Stimulated activated CD4-positive, alpha-beta T cell treated with anti-CD3 and anti-CD28 coated beads, Interleukin-4, amount 100 ng/mL, for 1 hour (primary cell): ENCODE measurements around the gene LHX3.

Experiments
- DNase-seq: peaks from one replicate; pipeline ENCODE4 v3.0.0-alpha.2; 2020

The LHX3 gene

DNA sequence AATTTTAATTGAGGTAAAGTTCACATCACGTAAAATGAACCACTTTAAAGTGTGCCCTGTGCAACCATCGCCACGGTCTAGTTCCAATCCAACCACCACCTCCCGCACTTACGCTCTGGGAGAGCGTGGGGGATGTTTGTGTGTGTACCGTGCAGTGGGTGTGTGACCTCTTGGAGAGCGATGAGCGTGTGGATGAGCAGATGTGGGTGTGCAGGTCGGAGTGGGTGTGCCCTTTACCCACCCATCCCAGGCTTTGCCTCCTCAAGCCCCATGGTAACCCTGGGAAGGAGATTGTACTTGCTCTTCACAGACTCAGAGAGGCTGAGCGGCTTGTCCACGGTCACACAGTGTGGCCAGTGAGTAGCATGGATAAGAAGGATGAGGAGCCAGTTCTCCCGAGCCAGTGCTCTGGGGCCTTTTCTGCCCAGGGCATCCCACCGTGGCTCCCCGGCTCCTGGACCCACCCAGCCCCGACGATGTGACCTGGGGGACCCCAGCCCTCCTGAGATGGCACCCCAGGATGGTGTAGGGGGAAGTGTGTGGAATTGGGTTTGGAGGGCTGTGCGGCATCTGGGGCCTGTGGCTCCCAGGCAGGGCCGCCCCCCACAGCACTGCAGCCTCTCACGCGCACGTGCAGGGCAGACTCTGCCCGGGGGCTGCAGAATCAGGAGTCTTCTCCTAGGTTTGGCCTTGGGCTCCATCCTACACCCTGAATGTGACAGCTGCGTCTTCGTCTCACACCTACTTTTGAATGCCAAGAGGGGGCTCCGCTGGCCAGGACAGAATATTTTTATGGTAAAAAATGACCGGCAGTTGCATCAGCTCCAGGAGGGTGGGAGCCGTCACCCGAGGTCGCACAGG lies 13.6 kb downstream of the LHX3 start:
- DNase-seq, result no peak

DNA sequence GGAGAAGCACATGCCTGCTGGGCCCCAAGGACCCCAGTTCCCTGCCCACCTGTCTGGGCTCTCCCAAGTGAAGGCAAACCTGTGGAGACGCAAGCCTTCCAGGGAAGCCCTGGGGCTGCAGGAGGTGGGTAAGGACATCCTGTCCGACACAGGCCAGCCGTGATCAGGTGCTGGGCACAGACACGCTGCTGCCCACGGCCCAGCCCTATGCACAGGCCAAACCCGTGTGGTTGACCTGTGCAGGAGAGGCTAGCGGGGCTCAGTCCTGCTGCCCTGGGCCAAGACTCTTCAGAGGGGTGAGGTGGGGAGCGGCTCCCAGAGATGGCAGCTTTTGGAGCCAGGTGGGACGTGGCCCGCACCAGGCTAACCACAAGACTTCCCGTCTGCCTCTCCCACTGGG lies 14.3 kb downstream of the LHX3 start:
- no peak for DNase-seq

DNA sequence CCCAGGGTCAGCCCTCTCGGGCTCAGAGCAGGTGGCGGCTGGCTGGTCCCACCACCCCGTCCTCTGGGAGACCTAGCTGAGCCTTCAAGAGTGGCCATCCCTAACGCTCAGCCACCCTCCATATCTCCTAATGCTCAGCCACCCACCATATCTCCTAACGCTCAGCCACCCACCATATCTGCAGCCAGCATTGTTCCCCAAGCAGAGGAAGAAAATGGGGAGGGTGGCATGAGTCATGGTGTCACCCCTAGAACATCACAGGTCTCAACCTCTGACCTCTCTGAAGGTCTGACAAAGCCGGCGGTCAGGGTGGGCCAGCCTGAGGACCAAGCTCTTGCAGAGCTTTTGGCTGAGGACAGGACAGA lies 14.7 kb downstream of the LHX3 start:
- no peak for DNase-seq

DNA sequence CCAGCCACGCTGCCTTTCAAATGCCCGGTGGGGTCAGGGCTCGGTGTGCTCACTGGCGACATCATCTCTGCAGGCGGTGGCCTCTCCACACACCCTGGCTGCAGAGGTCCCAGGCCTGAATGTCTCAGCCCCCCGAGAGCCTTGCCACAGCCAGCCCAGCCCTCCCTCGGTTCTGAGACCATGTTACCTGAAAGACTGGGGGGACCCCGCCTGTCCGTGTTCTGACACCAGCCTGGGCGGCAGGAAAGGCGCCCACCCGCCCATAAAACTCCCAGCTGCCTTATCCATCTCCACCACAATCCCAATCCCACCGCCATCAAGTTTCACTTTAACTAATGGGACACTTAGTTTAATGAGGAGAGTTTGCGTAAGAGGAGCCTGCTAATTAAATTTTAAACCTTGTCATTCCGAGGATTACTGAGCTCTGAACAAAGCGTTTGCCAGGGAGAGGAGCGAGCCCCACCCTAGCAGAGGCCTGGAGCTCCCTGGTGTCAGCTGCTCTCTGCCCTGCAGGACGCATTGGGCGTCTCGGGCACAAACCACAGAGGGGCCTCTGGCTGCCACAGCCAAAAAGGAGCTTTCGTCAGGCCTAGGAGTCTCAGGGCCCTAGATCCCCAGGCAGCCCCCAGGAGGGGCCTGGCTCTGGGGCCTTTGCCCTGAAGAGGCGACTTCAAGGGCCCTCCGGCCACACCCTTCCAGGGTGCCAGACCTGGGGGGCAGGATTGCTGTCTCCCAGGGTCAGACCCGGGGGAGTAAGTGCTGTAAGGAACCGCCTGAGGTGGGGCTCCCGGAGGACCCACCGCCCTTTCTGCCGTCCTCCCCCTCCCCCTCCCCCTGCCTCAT lies 15.3 kb downstream of the LHX3 start:
- no peak for DNase-seq

DNA sequence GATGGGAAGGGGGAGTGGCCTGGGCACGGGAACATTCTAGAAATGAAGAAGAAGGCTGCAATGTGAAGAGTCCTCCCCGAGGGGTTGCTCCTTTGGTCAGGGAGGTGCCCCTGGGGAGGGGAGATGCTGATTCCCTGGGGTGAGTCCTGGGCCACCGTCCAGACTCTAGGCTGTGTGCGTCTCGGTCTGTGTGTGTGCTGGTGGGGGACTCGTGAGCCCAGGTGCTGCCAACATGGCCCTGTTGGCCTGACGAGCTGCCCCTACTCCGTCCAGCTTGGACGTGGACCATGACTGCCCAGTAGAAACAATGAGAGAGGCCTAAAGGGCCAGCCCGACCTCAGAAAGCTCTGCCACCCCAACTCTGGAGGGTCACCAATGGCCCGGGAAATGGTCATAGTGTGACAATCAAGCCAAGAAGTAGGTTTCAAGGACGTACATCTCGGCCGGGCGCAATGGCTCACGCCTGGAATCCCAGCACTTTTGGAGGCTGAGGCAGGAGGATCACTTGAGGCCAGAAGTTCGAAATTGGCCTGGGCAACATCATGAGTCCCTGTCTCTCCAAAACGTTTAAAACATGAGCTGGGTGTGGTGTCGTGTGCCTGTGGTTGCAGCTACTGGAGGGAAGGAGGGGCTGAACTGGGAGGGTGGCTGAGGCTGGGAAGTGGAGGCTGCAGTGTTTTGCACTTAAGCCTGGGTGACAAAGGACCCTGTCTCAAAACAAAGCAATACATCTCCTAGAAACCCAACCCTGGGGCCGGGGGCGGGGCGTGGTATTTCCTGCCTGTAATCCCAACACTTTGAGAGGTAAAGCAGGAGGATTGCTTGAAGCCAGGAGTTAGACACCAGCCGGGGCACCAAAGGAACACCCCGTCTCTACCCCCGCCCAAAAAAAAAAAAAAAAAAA lies 17.0 kb downstream of the LHX3 start:
- no peak for DNase-seq

DNA sequence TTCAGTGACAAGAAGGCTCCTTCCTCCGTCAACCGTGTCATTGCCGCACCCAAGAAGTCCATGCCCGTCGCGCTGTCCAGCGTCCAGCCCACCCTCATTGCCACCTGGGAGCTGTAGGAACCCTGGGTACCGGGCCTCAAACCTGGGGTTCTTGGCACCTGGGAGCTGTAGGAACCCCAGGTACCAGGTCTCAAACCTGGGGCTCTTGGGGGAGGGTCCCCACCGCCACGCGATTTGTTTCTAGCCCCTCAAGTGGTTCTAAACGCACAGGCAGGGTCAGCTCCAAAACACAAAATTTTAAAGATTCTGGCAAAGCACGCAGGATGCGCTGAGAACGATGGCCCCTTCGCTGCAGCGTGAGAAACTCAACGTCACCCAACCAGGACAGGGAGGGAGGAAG lies 17.7 kb downstream of the LHX3 start:
- DNase-seq, result no peak

DNA sequence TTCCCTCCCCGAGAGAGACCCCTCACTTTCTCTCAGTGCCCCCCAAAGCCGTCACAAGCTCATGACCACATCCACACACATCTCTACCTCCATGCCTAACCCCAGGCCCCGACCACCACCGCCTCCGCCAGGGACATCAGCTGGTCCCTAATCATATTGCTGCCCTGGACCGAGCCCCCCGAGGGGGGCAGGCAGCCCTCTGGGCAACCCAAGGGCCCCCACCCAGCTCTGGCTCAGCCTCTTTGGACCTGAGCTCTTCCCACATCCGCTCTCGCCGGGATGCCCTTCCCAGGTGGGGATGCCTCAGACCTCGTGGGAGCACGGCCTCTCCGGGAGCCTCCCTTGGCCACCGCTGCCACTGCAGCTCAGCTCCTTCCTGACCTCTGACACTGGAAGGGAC lies 18.5 kb downstream of the LHX3 start:
- DNase-seq, result no peak

DNA sequence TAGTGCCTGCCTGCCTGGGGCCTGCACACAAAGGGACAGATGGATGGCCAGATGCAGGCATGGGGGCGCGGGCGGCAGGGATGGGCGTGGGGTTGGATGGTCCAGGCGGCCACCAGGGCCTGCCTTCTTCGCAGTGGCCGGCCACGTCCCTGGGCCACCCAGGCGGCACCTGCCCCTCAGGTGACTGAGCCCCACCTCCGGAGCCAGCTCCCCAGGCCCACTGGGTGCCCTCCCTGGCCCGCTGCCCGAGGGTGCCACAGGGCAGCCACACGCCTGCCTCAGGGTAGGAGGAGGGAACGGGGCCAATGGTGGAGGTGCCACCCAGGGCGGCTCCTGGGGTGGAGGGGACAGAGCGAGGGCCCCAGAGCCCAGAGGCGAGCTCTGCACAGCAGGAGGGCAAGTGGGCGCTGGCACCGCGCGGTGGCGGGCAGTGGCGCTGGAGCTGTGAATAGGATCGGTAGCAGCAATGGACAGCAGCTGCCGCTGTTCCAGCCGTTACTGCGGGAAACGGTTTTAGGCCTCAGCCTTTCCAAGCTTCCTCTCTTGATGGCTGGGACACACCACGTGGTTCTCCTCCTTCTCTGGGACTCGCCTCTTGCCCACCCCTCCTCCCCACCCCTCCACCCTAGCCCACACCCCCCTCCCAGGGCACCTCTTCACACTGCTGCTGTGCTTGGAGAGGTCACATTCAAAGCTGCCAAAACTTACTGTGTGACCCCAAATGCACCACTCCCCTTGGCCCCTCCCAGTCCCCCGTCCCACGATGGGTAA lies 19.1 kb downstream of the LHX3 start:
- no peak for DNase-seq

DNA sequence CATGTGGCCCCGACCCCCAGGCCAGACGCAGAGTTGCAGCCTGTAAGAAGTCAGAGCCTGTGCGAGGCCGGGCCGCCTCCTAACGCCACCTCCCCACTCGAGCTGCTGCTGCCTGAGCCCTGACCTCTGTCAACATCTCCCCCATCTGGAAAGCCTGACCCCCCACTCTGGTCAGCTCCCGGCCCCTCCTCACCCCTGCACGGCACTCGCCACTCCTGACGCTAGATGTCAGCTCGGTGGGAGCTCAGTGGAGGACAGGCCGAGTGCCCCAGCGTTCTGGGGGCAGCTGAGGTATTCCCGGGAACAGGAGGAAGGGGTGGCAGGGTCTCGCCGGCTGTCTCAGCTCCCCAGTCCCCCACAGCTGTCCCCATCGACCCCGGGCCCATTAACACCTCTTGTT lies 19.9 kb downstream of the LHX3 start:
- no peak for DNase-seq

DNA sequence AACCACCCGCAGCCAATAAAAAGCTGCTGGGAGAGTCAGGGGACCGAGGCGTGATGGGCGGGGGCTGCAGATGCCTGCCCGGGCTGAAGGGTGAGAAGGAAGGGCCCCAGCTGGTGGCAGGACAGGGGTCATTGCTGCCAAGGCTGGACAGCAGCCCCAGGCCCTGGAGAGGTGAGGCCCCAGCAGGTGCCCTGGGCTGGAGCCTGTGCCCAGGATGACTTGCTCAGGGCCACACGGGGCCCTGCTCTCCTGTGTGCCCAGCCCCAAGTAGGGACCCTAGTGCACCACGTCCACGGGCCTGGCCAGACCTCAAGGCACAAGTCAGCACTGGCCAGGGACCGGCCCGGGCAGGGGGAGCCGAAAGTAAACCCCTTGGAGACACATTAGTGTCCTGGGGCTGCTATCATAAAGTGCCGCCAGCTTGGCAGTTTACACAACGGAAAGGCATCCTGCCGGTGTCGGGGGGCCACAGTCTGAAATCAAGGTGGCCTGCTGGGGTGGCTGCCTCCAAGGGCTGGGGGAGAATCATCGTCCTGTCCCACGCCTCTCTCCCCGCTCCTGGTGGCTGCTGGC lies 22.0 kb downstream of the LHX3 start:
- DNase-seq, result no peak

DNA sequence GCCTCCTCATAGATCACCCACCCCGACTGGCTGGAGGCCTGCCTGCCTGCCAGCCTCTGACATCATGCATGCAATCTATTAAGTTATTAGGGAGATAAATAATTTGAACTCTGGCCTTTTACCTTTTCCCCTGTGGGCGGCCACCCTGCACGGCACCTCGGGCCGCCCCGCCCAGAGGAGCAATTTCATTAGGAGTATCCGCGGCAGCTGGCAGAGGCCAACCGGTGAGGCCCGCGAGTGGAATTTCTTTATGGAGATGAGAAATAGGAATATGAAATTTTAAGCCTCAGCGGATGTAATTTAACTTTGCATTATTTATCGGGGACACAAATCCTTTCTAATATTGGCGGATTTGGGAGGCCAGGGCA lies 22.5 kb downstream of the LHX3 start:
- DNase-seq, result no peak

DNA sequence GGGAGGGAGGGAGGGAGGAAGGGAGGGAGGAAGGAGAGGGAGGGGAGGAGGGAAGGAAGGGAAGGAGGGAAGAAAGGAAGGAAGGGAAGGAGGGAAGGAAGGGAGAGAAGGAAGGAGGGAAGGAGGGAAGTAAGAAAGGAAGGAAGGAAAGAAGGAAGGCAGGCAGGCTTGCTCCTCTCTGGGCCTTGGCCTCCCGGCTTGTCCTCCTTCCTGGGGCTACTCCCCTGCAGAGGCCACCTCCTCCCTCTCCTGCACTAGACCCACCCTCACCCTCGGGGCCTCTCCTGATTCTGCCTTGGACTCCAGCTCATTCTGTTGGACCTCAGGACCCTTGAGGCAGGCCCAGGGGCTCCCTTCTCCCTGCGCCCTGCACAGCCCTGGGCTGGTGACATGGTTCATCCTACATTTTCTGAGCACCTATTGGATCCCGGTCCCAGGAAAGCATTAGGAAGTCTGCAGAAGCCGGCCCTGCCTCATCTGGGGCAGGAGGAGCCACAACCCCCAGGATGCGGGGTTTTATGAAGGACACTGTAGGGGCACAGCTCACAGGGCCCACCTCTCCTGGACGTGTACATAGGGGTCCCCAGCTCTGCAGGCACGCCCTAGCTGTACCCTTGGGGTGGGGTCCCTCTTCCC lies 23.0 kb downstream of the LHX3 start:
- DNase-seq, result no peak

DNA sequence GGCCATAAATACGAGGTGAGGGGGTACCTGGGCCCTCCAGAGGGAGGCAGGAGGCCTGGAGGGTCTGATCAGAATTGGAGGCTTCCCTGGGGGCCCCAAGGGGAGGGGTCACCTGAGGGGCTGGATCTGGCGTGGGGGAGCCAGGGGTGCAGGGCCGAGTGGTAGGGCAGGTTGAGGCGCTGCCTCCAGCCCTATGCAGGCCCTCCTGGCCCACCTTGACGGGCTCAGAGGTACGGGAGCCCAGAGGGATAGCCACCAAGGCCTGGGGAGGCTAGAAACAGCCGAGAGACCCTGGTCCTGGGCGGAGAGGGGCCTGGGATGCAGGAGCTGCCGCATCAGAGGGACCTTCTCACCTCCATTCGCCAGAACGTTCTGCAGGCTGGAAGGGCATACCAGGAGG lies 24.3 kb downstream of the LHX3 start:
- no peak for DNase-seq

DNA sequence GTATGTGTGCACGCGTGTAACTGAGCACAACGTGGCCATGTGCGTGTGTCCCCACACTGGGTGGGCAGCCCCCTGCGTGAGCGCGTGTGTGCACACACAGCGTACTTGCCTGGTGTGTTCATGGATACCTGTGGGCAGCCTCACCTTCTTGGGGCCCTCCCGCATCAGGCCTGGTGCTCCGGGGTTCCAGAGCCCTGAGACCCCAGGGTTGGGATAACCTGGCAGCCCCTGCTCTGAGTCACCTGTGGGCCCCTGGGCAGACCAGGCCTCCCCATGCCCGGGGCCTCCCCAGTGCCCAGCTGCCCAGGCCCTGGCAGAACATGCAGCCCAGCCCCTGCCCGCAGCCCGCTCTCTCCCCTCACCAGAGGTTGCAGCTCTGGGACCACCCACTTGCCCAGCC lies 25.2 kb downstream of the LHX3 start:
- no peak for DNase-seq

DNA sequence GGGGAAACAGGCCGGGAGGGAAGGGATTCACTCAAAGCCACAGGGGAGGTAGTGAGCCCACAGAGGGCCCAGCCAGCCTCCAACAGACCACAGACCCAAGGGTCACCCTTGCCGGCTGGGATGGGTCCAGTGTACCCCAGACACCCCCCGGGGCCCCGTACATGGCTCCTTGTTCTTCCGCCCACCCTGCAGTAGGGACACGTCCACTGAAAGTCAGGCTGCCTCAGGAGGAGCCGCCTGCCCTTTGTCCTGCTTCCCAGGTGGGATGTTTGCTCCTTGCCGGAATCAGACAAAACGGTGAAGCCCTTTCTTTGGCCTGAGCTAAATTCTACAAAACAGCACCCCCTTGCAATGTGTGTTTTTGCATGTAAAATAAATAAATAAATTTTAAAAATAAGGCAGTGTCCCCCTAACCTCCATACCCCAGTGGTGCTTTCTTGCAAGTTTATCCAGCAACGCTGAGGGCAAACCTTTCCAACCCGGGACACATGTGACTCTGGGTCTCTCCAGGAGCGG lies 25.8 kb downstream of the LHX3 start:
- DNase-seq, result no peak

DNA sequence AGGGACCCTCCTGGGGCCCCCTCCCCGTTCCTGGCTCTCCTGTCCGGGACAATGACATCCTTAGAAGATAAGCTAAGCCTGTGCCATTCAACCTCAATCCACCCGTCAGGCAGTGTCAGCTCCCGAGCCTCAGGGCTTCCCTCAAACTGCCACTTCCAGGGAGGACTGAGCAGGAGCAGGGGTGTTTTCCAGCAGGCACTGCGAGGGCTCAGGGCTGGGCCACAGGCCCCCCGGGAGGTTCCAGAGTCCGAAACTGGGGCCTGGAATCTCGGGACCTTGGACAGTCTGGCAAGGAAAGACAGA lies 26.2 kb downstream of the LHX3 start:
- no peak for DNase-seq

DNA sequence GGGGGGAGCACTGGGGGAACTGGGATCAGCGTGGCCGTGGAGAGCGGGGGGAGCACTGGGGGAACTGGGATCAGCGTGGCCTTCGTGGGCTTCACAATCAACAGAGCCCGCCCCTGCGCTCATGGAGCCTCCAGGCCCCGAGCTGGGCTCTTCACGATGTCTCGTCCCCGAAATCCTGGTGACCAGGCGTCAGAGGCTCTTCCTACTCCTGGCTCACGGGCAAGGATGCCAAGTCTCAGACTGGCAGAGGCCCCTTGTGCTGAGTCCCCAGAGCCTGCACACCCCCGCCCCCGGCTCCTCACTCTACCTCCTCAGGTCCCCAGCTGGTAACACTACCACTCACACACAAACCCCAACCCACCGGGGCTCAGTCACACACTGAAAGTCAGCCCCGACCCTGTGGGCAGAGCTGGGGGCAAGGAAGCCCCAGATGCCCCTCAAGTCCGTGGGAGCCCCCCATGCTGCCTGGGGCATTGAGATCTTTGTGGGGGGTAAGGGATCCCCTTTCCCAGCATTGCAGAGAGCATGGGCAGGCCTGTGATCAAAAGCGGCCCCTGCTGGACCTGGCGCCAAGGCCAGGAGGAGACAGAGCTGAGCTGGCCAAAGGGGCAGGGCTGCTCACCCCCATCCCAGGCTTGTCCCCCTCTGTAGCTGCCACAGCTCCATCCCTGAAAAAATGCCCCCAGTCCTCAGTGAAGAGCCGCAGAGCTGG lies 26.7 kb downstream of the LHX3 start:
- no peak for DNase-seq

DNA sequence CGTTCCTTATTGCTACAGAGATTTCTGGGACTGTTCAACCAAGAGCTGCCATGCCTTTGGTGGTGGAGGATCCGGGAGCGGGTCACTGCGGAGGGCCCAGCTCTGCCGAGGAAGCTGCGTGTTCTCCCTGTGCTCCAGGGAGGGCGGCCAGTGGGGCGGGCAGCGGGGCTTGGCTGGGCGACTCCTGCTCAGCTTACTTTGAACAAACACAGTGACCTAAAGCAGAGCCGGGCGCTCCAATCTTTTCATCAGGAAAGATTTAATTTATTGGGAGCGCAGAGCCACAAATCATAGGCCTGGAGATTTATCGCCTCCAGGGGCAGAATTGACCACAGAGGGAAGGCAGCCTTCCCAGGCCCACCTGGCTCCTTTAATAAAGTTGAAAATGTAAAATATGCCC lies 27.7 kb downstream of the LHX3 start:
- DNase-seq, result no peak

DNA sequence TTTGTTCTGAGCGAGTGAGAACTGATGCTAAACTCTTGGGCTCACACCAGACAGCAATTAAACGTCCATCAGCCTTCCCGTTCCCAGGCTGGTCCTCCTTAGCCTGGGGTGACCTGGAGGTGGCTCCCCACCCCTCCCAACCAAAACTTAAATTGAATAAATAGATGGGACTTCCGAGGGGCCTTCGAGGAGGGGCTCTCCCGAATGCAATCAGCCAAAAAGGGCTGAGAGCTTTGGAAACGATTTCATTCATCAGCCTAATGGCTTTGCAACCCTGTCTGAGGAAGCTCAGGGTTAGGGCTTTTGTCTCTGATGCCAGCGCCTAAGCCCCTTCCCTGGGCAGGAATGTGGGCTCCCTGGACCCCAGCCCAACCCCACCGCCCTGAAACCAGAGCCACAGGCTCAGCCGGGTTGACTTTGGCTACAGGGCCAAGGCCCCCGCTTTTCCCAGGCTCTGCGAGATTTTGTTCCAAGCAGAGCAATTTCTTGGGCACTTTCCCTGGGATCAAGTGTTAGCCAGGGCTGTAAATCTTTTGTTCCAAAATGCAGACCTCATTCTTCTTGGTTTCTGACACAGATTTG lies 29.2 kb downstream of the LHX3 start:
- DNase-seq, result no peak

DNA sequence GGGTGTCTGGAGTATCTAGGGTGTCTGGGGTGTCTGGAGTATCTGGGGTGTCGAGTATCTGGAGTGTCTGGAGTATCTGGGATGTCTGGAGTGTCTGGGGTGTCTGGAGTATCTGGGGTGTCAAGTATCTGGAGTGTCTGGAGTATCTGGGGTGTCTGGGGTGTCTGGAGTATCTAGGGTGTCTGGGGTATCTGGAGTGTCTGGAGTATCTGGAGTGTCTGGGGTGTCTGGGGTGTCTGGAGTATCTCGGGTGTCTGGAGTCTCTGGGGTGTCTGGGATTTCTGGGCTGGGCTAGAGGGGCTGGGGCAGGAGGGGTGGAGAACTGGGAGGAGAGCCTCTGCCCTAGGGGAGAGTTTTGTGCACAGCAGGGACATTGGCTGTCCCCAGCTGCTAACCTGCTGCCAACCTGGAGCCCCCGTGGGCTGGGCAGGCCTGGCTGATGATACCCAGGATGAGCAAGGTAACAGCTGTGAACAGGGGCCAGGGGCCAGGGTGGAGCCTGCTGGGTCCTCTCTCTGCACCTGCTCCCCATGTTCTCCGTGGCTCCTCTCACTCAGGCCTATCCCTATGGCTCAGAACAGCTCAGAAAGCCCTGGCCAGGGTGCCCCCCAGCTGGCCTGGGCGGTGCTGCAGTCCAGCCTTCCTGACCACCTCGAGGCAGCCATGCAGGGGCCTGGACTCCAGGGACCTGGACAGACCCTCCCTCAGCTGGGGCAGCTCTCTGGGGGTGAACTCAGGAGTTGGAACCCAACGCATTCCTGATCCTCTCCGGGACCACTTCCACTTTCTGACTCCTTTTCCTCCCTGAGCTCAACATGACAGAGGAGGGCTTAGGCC lies 29.9 kb downstream of the LHX3 start:
- DNase-seq, result no peak
